ENCODE results near the gene DMRTC2. TPM values are rescaled to one million over a fixed set of nuclear protein-coding genes. Genes with fewer than 3 reads are reported as not detected.

DMRTC2 gene
- polyA plus RNA-seq, 1 of the 3 experiments (the other 2 are of a cell fraction) = not detected

- 88% methylated on average over 8 of the region's 10 CpGs for WGBS (ENCODE audit: low lambda C conversion rate)
- no peak for TF ChIP-seq TAF1 (IDR thresholded peaks at IDR 0.05; ENCODE audit: borderline replicate concordance, low read depth, low read length)
- no peak for TF ChIP-seq USF1 (IDR thresholded peaks at IDR 0.05; ENCODE audit: borderline replicate concordance, low read depth)
- no peak for TF ChIP-seq EZH2phosphoT487 (IDR thresholded peaks at IDR 0.05; ENCODE audit: borderline replicate concordance, low read depth)
- no peak for TF ChIP-seq NRF1 (IDR thresholded peaks at IDR 0.05; ENCODE audit: low read depth, low read length)
- no peak for TF ChIP-seq RFX5 (IDR thresholded peaks at IDR 0.05; ENCODE audit: low read length)
- no peak for TF ChIP-seq GABPA (IDR thresholded peaks at IDR 0.05; ENCODE audit: low read depth)
- no peak for TF ChIP-seq FOXJ3 (CRISPR knock-in tag; IDR thresholded peaks at IDR 0.05)
- TF ChIP-seq SMC3 (IDR thresholded peaks at IDR 0.05; ENCODE audit: low read depth, low read length) = no peak
- no peak for TF ChIP-seq MEF2A (IDR thresholded peaks at IDR 0.05; ENCODE audit: borderline replicate concordance, low read depth)
- no peak for TF ChIP-seq RAD21 (IDR thresholded peaks at IDR 0.05; ENCODE audit: low read length)
- Histone ChIP-seq H3K79me2 (ENCODE audit: insufficient read depth) (peaks cover 51% of the 10 kb centered on the region), H3K4me2 (no peak overlapping the region), H3F3A (replicated peaks; ENCODE audit: insufficient read depth) (peaks cover 88% of the 10 kb centered on the region), H3K27ac (ENCODE audit: low read depth in 2 of 2, low read length in 1 of 2) (no peak overlapping the region), H2AFZ (ENCODE audit: low read depth) (no peak overlapping the region), H3K9me3 (no peaks in the 10 kb centered on the region), H3K36me3 (replicated peaks in 1 of 2; ENCODE audit: control insufficient read depth in 1 of 2, insufficient read depth in 2 of 2, low read length in 1 of 2) (peaks cover 66 to 75% of the 10 kb centered on the region in 2 experiments), H3K27me3 (ENCODE audit: insufficient read depth) (no peaks in the 10 kb centered on the region), H3K4me3 (ENCODE audit: low read depth in 2 of 2, low read length in 1 of 2) (no peak overlapping the region), H3K9me2 (no peaks in the 10 kb centered on the region), H4K20me1 (ENCODE audit: insufficient read depth) (peaks cover 100% of the 10 kb centered on the region), H3K4me1 (ENCODE audit: control insufficient read depth in 1 of 2, insufficient read depth in 2 of 2, low read depth in 1 of 2, low read length in 1 of 2) (peaks cover 12 to 16% of the 10 kb centered on the region in 2 experiments; a peak in 2 of 4 replicates), H3K9ac (no peak overlapping the region)
- ChIA-PET CTCF (interaction anchor here (1.0 to 1.4 kb wide), 3 partner anchors 33 to 89 kb away, joined by 3 to 8 read pairs (median 6); no protein-coding TSS in a partner anchor), POLR2A (no interaction called here)
- no peak for DNase-seq
Observed at GRCh38 chr19:41868120-41868988, 23.5 kb downstream of the DMRTC2 start.

- Histone ChIP-seq H3K27ac (ENCODE audit: low read depth in 2 of 2, low read length in 1 of 2) (no peak overlapping the region), H3K27me3 (ENCODE audit: insufficient read depth) (no peaks in the 10 kb centered on the region), H3K36me3 (replicated peaks in 1 of 2; ENCODE audit: control insufficient read depth in 1 of 2, insufficient read depth in 2 of 2, low read length in 1 of 2) (peaks cover 60 to 69% of the 10 kb centered on the region in 2 experiments), H3K4me2 (no peak overlapping the region), H3F3A (replicated peaks; ENCODE audit: insufficient read depth) (peaks cover 92% of the 10 kb centered on the region), H3K9ac (no peak overlapping the region), H3K4me3 (ENCODE audit: low read depth in 2 of 2, low read length in 1 of 2) (no peak overlapping the region), H3K79me2 (ENCODE audit: insufficient read depth) (peaks cover 46% of the 10 kb centered on the region), H2AFZ (ENCODE audit: low read depth) (no peak overlapping the region), H3K4me1 (ENCODE audit: control insufficient read depth in 1 of 2, insufficient read depth in 2 of 2, low read depth in 1 of 2, low read length in 1 of 2) (peaks cover 8 to 14% of the 10 kb centered on the region in 2 experiments; a peak in 2 of 4 replicates), H4K20me1 (ENCODE audit: insufficient read depth) (peaks cover 95% of the 10 kb centered on the region), H3K9me3 (no peaks in the 10 kb centered on the region), H3K9me2 (no peaks in the 10 kb centered on the region)
- 93% methylated on average over 8 of the region's 12 CpGs for WGBS (ENCODE audit: low lambda C conversion rate)
- ChIA-PET CTCF (interaction anchor here (1.0 to 1.4 kb wide), 3 partner anchors 34 to 89 kb away, joined by 3 to 8 read pairs (median 6); no protein-coding TSS in a partner anchor), POLR2A (interaction anchor here (2.3 kb wide), 1 partner anchor 8 kb away, joined by 8 read pairs; the partner anchor contains the start of gene RPS19)
- DNase-seq = no peak
- TF ChIP-seq FOSL2 (IDR thresholded peaks at IDR 0.05; ENCODE audit: borderline replicate concordance, low read depth) (no peak), ZBTB33 (IDR thresholded peaks at IDR 0.05; ENCODE audit: borderline replicate concordance, low read depth) (no peak), NRF1 (IDR thresholded peaks at IDR 0.05; ENCODE audit: low read depth, low read length) (no peak), FOXM1 (IDR thresholded peaks at IDR 0.05; ENCODE audit: low read depth) (no peak), FOXJ3 (CRISPR knock-in tag; IDR thresholded peaks at IDR 0.05) (no peak), POLR2AphosphoS5 (IDR thresholded peaks at IDR 0.05; ENCODE audit: low read depth, low read length) (no peak), EZH2phosphoT487 (IDR thresholded peaks at IDR 0.05; ENCODE audit: borderline replicate concordance, low read depth) (no peak), JUND (IDR thresholded peaks at IDR 0.05) (no peak), GABPA (IDR thresholded peaks at IDR 0.05; ENCODE audit: low read depth) (no peak)
Observed at GRCh38 chr19:41868989-41869300, 24.1 kb downstream of the DMRTC2 start.

Data from SK-N-SH (cell line).